Adrenal gland (tissue), 5 donors: Measurements from ENCODE around the gene SHLD2.
"Not testable (repeated sequence)": the region's sequence is repeated elsewhere in the genome, so short reads cannot be mapped to it uniquely, and the experiment has no call there.

ENCODE experiments used
- CTCF ChIP-seq, 6 experiments: fragments of 450-650 bp in 4 of 6; fragments of 200-600 bp in 2 of 6; sonication (generic) in 1 of 6; IDR thresholded peaks; 1 replicate in 5 of 6; 2 replicates in 1 of 6; pipeline versions ENCODE4 v1.5.1 to v1.8.0; 2016 to 2021; ENCODE audit warnings: antibody characterized with exemption in 6 of 6, mild to moderate bottlenecking in 2 of 6, moderate library complexity in 1 of 6
- POLR2A ChIP-seq, 2 donors: fragments of 450-650 bp; IDR thresholded peaks; one replicate each; pipeline ENCODE4 v1.6.1; 2017; ENCODE audit warnings: antibody characterized with exemption in 2 of 2, mild to moderate bottlenecking in 2 of 2, moderate library complexity in 1 of 2
- donor health status: DM: no; HTN: no; CAD: no.

GRCh38 chr10:87204801-87205200, 109.8 kb downstream of the SHLD2 start:
- TF ChIP-seq CTCF, POLR2A (IDR thresholded peaks at IDR 0.05): not testable (repeated sequence)
